Activated CD8-positive, alpha-beta T cell treated with anti-CD3 and anti-CD28 coated beads, Interleukin-2, amount 10 ng/mL, durations not matched to agents 7 days and 5 days (primary cell): ENCODE results near the gene REEP5. TPM values are rescaled to one million over a fixed set of nuclear protein-coding genes. Genes with fewer than 3 reads are reported as not detected.

Source experiments
- ATAC-seq: fragments of 150-1000 bp; cut with Tn5 transposase; one replicate; pipeline ENCODE4 v1.10.0; 2021; ENCODE audit warnings: moderate library complexity
- CTCF ChIA-PET: fragments of 350-600 bp; sonication (Branson Sonifier 250); formaldehyde crosslinking; loops from one replicate; lab custom pipeline; 2021; ENCODE audit warnings: antibody characterized with exemption; lab: Charles Lee
- POLR2A ChIA-PET: fragments of 350-600 bp; sonication (Branson Sonifier 250); formaldehyde crosslinking; loops from one replicate; lab custom pipeline; 2021; ENCODE audit warnings: antibody characterized with exemption; lab: Charles Lee
- DNase-seq: peaks from one replicate; pipeline ENCODE4 v3.0.0-alpha.2; 2020
- H3K27ac Mint-ChIP-seq: one replicate; pipeline ENCODE4 v1.8.0; 2021; ENCODE audit warnings: mild to moderate bottlenecking, mixed read lengths
- H3K27me3 Mint-ChIP-seq: one replicate; pipeline ENCODE4 v1.8.0; 2021; ENCODE audit warnings: low read depth, mixed read lengths
- H3K36me3 Mint-ChIP-seq: one replicate; pipeline ENCODE4 v1.8.0; 2021; ENCODE audit warnings: low read depth, mixed read lengths
- H3K4me1 Mint-ChIP-seq: one replicate; pipeline ENCODE4 v1.8.0; 2021; ENCODE audit warnings: low read depth, mixed read lengths
- H3K4me3 Mint-ChIP-seq: one replicate; pipeline ENCODE4 v1.8.0; 2021; ENCODE audit warnings: mild to moderate bottlenecking, mixed read lengths
- H3K9me3 Mint-ChIP-seq: one replicate; pipeline ENCODE4 v1.8.0; 2022; ENCODE audit warnings: mixed read lengths; ENCODE audit not compliant: insufficient read depth
- total RNA-seq, 2 experiments: library from RNA; stranded (reverse); gene quantifications; one replicate each; pipeline ENCODE4 v1.2.3, GENCODE V29; 2021

REEP5 gene
- total RNA-seq, 2 experiments from 2014 or later: 77.6 to 85.0 TPM

DNA sequence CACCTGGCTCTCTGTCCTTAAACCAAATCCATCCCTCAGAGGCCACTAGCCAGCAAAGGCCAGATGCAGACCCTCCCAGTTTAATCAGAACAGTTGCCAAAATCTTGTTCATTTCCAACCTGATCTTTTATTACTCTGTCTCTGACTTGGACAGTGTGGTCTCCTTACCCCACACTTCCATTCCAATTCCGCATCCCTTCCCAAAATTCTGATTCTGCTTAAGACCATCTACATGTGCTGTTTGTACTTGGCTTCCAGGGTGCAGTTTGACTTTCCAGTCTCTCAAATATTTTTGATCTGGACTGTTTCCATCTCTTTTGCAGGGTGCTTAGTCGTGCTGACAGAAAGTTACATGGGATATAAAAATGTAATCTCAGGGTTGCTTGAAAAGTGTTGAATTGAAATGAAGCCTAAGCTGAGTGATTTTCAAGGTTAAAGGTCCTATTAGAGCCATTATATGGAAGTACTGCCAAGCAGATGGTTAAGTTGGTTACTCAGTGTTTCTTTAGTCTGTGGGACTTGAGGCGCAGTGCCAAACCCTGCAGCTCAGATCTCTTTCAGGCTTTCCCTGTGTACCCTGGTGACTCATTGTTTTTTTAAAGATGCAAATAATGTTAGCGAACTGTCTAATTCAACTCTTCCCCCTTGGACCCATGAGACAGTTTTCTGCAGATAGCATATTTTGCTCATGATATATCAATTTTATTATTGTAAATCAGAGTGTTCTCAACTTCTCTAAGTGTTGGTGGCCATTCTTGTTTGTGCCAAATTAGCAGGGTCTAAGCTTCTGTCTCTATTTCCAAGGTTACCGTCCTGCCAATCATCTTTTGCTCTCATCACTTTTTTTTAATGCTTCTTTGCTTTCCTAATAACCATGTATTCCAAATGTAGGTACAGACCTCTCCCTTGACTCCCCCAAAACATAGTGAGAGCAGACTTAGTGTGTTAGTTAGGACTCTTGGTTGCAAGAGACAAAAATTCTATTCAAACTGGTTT is 36.4 kb upstream of the REEP5 start:
- H3K9me3 Mint-ChIP-seq: no peaks in the 10 kb centered on the region
- H3K36me3 Mint-ChIP-seq: no peaks in the 10 kb centered on the region
- no peak overlapping the region for H3K27ac Mint-ChIP-seq
- POLR2A ChIA-PET: interaction anchor here (0.5 to 1.0 kb wide), 2 partner anchors 18 to 679 kb away, joined by 3 read pairs; no protein-coding TSS in a partner anchor
- CTCF ChIA-PET: interaction anchor here (1.7 kb wide), 1 partner anchor 35 kb away, joined by 4 read pairs; no protein-coding TSS in a partner anchor
- peaks cover 37% of the 10 kb centered on the region for H3K4me1 Mint-ChIP-seq
- DNase-seq (no peak), ATAC-seq (peak; percentile 39)
- no peak overlapping the region for H3K4me3 Mint-ChIP-seq
- peaks cover 6% of the 10 kb centered on the region for H3K27me3 Mint-ChIP-seq

- no peak overlapping the region for H3K27ac Mint-ChIP-seq
- peaks cover 30% of the 10 kb centered on the region for H3K4me1 Mint-ChIP-seq
- CTCF ChIA-PET: no interaction called here
- ATAC-seq (no peak), DNase-seq (no peak)
- no peaks in the 10 kb centered on the region for H3K36me3 Mint-ChIP-seq
- no peaks in the 10 kb centered on the region for H3K9me3 Mint-ChIP-seq
- H3K4me3 Mint-ChIP-seq: no peak overlapping the region
- peaks cover 6% of the 10 kb centered on the region for H3K27me3 Mint-ChIP-seq
- POLR2A ChIA-PET: interaction anchor here (0.6 kb wide), 1 partner anchor 162 kb away, joined by 5 read pairs; no protein-coding TSS in a partner anchor
Observed at GRCh38 chr5:112957036-112957808, 35.2 kb upstream of the REEP5 start.

DNA sequence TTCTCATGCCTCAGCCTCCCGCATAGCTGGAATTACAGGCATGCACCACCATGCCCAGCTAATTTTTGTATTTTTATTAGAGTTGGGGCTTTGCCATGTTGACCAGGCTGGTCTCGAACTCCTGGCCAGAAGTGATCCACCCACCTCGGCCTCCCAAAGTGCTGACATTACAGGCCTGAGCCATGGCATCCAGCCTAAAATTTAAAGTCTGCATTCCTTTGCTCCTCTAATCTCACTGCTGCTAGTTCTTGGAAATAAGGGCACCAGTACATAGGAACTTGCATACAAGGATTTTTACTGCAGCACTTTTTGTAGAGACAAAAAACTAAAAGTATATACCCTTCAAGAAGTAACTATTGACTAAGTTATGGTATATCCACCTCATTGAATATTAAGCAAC is 34.6 kb upstream of the REEP5 start:
- POLR2A ChIA-PET: no interaction called here
- Mint-ChIP-seq H3K9me3 (no peaks in the 10 kb centered on the region), H3K27me3 (peaks cover 6% of the 10 kb centered on the region), H3K4me1 (peaks cover 31% of the 10 kb centered on the region), H3K4me3 (no peak overlapping the region), H3K36me3 (no peaks in the 10 kb centered on the region), H3K27ac (no peak overlapping the region)
- CTCF ChIA-PET: no interaction called here
- ATAC-seq (no peak), DNase-seq (no peak)

GRCh38 chr5:112951124-112951702 is 29.2 kb upstream of the REEP5 start:
- H3K9me3 Mint-ChIP-seq: no peaks in the 10 kb centered on the region
- DNase-seq (no peak), ATAC-seq (no peak)
- no peaks in the 10 kb centered on the region for H3K36me3 Mint-ChIP-seq
- ChIA-PET CTCF (interaction anchor here (1.3 kb wide), 1 partner anchor 17 kb away, joined by 3 read pairs; no protein-coding TSS in a partner anchor), POLR2A (no interaction called here)
- H3K4me3 Mint-ChIP-seq: no peak overlapping the region
- H3K4me1 Mint-ChIP-seq: peaks cover 9% of the 10 kb centered on the region
- H3K27ac Mint-ChIP-seq: no peak overlapping the region
- H3K27me3 Mint-ChIP-seq: peaks cover 6% of the 10 kb centered on the region

DNA sequence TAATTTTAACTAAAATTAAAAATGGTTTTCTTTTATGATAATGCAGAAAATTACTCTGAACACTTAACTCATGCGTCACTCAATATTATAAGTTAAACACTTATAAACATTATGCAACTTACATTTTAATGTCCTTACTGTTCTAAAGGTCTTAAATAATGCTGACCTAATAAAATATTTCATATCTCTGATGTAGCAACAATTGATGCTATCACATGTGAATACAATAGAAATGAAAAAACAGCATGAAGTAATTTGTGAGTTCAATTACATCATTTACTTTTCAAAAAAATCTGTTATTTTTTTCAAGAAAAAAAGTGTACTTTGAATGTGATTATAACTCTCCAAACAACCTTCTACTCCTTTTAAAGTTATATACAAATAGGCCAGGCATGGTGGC is 26.4 kb upstream of the REEP5 start:
- Mint-ChIP-seq H3K4me1 (peaks cover 13% of the 10 kb centered on the region), H3K9me3 (no peaks in the 10 kb centered on the region), H3K27ac (no peak overlapping the region), H3K4me3 (no peak overlapping the region), H3K27me3 (peaks cover 14% of the 10 kb centered on the region), H3K36me3 (no peaks in the 10 kb centered on the region)
- ATAC-seq: no peak
- CTCF ChIA-PET: no interaction called here
- POLR2A ChIA-PET: no interaction called here
- no peak for DNase-seq

DNA sequence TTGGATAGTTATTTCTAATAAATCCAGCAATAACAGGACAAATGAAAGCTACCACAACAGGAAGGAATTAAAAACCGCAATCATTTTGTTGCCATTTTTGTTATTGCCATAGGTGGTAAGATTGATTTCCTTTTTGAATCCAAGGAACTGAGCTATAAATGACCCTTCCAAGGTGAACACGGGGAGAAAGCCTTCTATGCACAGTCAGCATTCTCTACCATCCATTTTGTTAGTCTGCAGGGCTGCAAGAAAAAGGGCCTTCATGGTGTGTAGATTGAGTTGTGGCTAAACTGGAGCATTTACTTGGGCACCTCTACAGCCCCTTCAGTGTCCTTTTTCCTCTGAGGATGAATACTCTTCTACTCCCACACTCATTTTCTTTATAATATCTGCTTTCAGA is 18.6 kb upstream of the REEP5 start:
- H3K27ac Mint-ChIP-seq: no peak overlapping the region
- ATAC-seq: no peak
- H3K36me3 Mint-ChIP-seq: no peaks in the 10 kb centered on the region
- no peak overlapping the region for H3K4me3 Mint-ChIP-seq
- ChIA-PET POLR2A (interaction anchor here (1.1 kb wide), 1 partner anchor 11 kb away, joined by 3 read pairs; no protein-coding TSS in a partner anchor), CTCF (interaction anchor here (1.4 kb wide), 1 partner anchor 36 kb away, joined by 3 read pairs; the partner anchor contains the start of gene DCP2)
- DNase-seq: no peak
- H3K9me3 Mint-ChIP-seq: no peaks in the 10 kb centered on the region
- peaks cover 6% of the 10 kb centered on the region for H3K4me1 Mint-ChIP-seq
- H3K27me3 Mint-ChIP-seq: peaks cover 9% of the 10 kb centered on the region

- Mint-ChIP-seq H3K27me3 (peaks cover 4% of the 10 kb centered on the region), H3K9me3 (peaks cover 6% of the 10 kb centered on the region), H3K4me3 (no peak overlapping the region), H3K27ac (no peak overlapping the region), H3K36me3 (peaks cover 4% of the 10 kb centered on the region), H3K4me1 (peaks cover 16% of the 10 kb centered on the region)
- ATAC-seq (no peak), DNase-seq (no peak)
- POLR2A ChIA-PET: no interaction called here
- CTCF ChIA-PET: no interaction called here
Observed at GRCh38 chr5:112938286-112938685, 16.3 kb upstream of the REEP5 start.

GRCh38 chr5:112935675-112936074 is 13.6 kb upstream of the REEP5 start:
- Mint-ChIP-seq H3K27me3 (no peaks in the 10 kb centered on the region), H3K4me3 (no peak overlapping the region), H3K4me1 (peaks cover 25% of the 10 kb centered on the region), H3K36me3 (peaks cover 7% of the 10 kb centered on the region), H3K9me3 (peaks cover 6% of the 10 kb centered on the region), H3K27ac (no peak overlapping the region)
- ChIA-PET POLR2A (interaction anchor here (0.8 kb wide), 1 partner anchor 62 kb away, joined by 4 read pairs; no protein-coding TSS in a partner anchor), CTCF (no interaction called here)
- no peak for ATAC-seq
- DNase-seq: no peak

DNA sequence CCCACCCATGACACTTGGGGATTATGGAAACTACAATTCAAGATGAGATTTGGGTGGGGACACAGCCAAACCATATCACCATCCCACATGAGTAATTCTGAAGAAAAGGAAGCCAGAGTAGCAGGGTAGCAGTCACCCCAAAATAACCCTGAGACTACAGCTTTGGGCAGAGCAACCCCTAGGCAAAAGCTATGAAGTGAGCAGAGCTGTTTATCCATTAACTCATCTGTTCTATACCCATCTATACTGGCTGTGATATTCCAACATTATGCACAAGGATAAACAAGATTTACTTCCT is 12.3 kb upstream of the REEP5 start:
- H3K27me3 Mint-ChIP-seq: no peaks in the 10 kb centered on the region
- H3K4me3 Mint-ChIP-seq: no peak overlapping the region
- ATAC-seq: no peak
- POLR2A ChIA-PET: interaction anchor here (1.9 kb wide), 1 partner anchor 42 kb away, joined by 10 read pairs; the partner anchor contains the start of gene DCP2
- DNase-seq: no peak
- H3K9me3 Mint-ChIP-seq: peaks cover 6% of the 10 kb centered on the region
- peaks cover 7% of the 10 kb centered on the region for H3K36me3 Mint-ChIP-seq
- CTCF ChIA-PET: interaction anchor here (0.7 to 1.4 kb wide), 4 partner anchors 29 to 62 kb away, joined by 3 to 5 read pairs (median 4); partner anchors contain the start of gene DCP2
- peaks cover 35% of the 10 kb centered on the region for H3K4me1 Mint-ChIP-seq
- no peak overlapping the region for H3K27ac Mint-ChIP-seq

- CTCF ChIA-PET: interaction anchor here (1.0 to 1.4 kb wide), 3 partner anchors 30 to 43 kb away, joined by 4 to 5 read pairs (median 5); partner anchors contain the start of gene DCP2
- ATAC-seq: no peak
- POLR2A ChIA-PET: interaction anchor here (1.9 kb wide), 1 partner anchor 42 kb away, joined by 10 read pairs; the partner anchor contains the start of gene DCP2
Observed at GRCh38 chr5:112933651-112934365, 11.8 kb upstream of the REEP5 start.

More at GRCh38 chr5:112933651-112934365, 11.8 kb upstream of the REEP5 start:
- Mint-ChIP-seq H3K4me3 (no peak overlapping the region), H3K4me1 (peaks cover 40% of the 10 kb centered on the region), H3K27me3 (no peaks in the 10 kb centered on the region), H3K36me3 (peaks cover 7% of the 10 kb centered on the region), H3K9me3 (peaks cover 6% of the 10 kb centered on the region), H3K27ac (no peak overlapping the region)
- no peak for DNase-seq
